Measurements from ENCODE around the gene XCL1.
"Not testable (repeated sequence)": the region's sequence is repeated elsewhere in the genome, so short reads cannot be mapped to it uniquely, and the experiment has no call there.

XCL1 gene

GRCh38 chr1:168568346-168568745, 8.1 kb upstream of the XCL1 start:
- FAIRE-seq = no peak

- FAIRE-seq = no peak
These were observed 5.8 kb upstream of the XCL1 start for GRCh38 chr1:168570652-168571051.

GRCh38 chr1:168572633-168573032, 3.8 kb upstream of the XCL1 start:
- no peak for FAIRE-seq

- FAIRE-seq = peak; percentile 99
These were observed 2.2 kb upstream of the XCL1 start for GRCh38 chr1:168574234-168574633.

GRCh38 chr1:168578531-168579185, 2.3 kb downstream of the XCL1 start:
- FAIRE-seq = not testable (repeated sequence)

GRCh38 chr1:168580290-168580689, 3.9 kb downstream of the XCL1 start:
- FAIRE-seq = not testable (repeated sequence)

GRCh38 chr1:168580991-168581390, 4.6 kb downstream of the XCL1 start:
- FAIRE-seq = peak; percentile 34

GRCh38 chr1:168581817-168582572, 5.6 kb downstream of the XCL1 start:
- no peak for FAIRE-seq

- FAIRE-seq = no peak
These were observed 6.4 kb downstream of the XCL1 start for GRCh38 chr1:168582688-168583336.

- no peak for FAIRE-seq
These were observed 7.2 kb downstream of the XCL1 start for GRCh38 chr1:168583571-168583970.

- no peak for FAIRE-seq
These were observed 8.8 kb downstream of the XCL1 start for GRCh38 chr1:168585191-168585590.

GRCh38 chr1:168585937-168586336, 9.5 kb downstream of the XCL1 start:
- FAIRE-seq = no peak

- FAIRE-seq = no peak
These were observed 12.8 kb downstream of the XCL1 start for GRCh38 chr1:168589167-168589566.

- FAIRE-seq = no peak
These were observed 14.7 kb downstream of the XCL1 start for GRCh38 chr1:168591066-168591465.

- no peak for FAIRE-seq
These were observed 15.3 kb downstream of the XCL1 start for GRCh38 chr1:168591641-168592250.

GRCh38 chr1:168595403-168595802, 19.0 kb downstream of the XCL1 start:
- FAIRE-seq = not testable (repeated sequence)

- no peak for FAIRE-seq
These were observed 21.7 kb downstream of the XCL1 start for GRCh38 chr1:168598125-168598524.

- FAIRE-seq = no peak
These were observed 22.5 kb downstream of the XCL1 start for GRCh38 chr1:168598892-168599291.

- no peak for FAIRE-seq
These were observed 23.2 kb downstream of the XCL1 start for GRCh38 chr1:168599641-168600040.

GRCh38 chr1:168601051-168601450, 24.6 kb downstream of the XCL1 start:
- FAIRE-seq = no peak

- no peak for FAIRE-seq
These were observed 27.2 kb downstream of the XCL1 start for GRCh38 chr1:168603501-168604110.

GRCh38 chr1:168605443-168605842, 29.0 kb downstream of the XCL1 start:
- no peak for FAIRE-seq

GRCh38 chr1:168606096-168606495, 29.7 kb downstream of the XCL1 start:
- FAIRE-seq = peak; percentile 9

Data from TTC549 (cell line).